CD4-positive, alpha-beta T cell treated with Interleukin-12 subunit alpha and Interleukin-12 subunit beta, for 1 hour (primary cell): ENCODE measurements around the gene TUBB2B.
"Not testable (repeated sequence)": the region's sequence is repeated elsewhere in the genome, so short reads cannot be mapped to it uniquely, and the experiment has no call there.

ENCODE experiments used
- DNase-seq: peaks from one replicate; pipeline ENCODE4 v3.0.0-alpha.2; 2020

Gene TUBB2B

DNA sequence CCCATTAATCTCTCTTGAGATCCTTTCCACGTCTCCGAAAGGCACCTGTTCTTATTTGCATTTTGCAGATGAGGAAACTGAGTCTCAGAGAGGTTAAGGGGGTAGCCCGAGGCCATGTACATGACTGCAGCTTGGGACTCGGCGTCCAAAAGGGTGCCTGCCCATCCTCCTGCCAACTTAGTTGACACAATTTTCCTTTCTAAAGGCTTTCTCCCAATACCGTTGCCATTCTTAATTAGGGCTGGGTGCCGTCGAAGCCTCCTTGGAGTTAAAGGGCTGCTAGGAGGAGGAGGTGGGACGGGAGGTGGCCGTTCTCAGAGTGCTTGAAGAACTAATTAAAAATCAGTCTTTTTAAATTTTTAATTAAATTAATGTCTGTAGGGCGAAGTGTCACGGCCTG is 30.7 kb upstream of the TUBB2B start:
- DNase-seq = no peak

DNA sequence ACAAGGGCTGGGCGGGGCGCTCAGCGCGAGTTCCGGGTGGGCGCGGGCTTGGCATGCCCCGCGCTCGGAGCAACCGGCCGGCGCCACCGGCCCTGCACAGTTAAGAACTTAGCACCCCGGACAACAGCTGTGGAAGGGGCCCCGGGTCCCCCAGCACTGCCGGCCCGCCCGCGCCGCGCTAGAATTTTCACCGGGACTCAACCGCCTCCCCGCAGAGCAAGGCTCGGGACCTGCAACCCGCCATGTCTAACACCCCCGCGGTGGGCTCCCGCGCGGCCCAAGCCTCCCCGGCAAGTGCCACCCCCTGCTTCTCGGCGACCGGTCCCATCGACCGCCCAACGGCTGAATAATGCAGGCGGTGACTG is 26.1 kb upstream of the TUBB2B start:
- DNase-seq = no peak

DNA sequence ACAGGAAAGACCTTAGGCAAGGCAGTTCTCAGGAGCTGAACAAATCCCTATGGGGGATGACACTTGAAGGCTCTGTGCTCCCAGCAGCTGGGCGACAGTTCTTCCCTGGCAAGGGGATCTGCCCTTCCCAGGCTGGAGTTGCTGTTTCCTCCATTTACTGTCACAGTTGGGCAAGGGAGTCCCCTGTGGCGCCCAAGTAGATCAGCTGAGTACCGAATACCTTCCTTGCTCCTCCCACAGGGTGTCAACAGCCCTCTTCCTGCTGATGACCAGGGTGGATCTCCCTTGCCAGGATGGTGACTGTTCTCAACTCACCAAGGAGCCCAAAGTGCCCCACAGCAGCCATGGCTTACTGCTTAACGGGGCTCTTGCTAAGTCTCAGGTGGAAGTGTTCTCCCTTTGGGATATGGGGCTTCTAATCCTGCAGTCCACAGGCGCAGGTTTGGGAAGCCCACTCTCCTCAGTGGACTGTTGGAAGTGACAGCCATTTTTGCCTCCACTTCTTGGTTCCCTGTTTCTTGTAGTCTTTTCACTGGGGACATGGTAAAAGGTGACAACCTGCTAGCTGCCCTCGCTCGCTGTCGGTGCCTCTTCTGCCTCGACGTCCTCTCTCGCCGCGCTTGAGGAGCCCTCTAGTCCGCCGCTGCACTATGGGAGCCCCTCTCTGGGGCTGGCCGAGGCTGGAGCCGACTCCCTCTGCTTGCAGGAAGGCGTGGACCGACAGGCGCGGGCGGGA is 25.6 kb upstream of the TUBB2B start:
- DNase-seq = no peak

GRCh38 chr6:3252369-3252768 is 24.9 kb upstream of the TUBB2B start:
- no peak for DNase-seq

GRCh38 chr6:3251462-3252314 is 24.2 kb upstream of the TUBB2B start:
- DNase-seq = peak; percentile 85

DNA sequence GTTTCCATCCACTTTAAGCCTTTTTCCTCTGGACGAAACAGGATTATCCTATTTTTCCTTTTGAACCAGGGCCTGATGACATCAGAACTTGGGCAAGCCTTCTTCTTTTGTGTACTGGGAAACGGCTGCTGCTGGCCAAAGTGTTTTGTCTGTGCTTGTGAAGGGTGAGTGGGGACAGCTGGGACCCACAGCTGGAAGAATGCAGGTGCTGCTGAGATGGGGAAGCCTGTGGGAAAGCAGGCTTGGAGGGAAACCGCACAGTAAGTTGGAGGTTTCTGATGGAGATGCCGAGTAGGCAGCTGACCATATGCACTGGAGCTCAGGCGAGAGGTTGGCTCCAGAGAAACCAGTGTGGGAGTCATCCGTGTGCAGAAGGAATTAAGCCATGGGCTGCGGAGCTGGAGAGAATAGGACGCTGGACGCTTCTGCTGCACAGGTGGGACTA is 22.8 kb upstream of the TUBB2B start:
- DNase-seq = no peak

DNA sequence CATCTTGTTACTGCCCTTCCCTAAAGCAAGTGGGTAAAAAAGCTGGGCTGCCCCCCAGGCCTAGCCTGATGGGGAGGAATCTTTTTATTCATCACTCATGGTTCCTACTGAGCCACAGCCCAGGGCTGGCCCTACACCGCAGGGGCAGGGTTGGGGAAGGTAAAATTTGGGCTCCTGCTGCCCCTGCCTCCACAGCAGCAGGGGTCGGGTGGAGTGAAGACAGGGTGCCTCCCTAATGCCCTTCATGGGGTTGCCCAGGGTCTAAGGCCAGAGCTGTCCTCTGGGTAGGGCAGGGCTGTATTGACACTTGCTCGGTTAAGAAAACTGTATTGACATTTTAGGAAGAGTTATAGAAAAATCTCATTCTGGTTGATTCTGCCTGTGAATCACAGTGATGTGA is 22.4 kb upstream of the TUBB2B start:
- DNase-seq = no peak

GRCh38 chr6:3247255-3248146 is 20.0 kb upstream of the TUBB2B start:
- no peak for DNase-seq

DNA sequence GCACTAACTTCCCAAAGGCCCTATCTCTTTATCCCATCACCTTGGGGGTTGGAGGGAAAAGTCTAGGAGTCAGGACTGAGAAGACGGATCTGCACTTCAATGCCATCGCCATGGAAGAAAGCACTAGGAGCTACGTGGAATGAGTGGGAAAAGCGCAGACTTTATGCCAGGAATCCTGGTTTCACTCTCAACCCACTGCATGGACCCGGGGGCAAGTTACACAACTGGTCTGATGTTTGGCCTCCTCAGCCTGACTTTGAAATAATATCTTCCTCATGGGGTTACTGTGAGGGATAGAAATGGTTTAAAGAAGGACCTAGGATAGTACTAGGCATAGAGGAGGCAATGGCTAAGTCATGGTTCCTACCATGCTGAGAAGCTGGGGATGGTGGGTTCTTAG is 17.8 kb upstream of the TUBB2B start:
- DNase-seq = no peak

DNA sequence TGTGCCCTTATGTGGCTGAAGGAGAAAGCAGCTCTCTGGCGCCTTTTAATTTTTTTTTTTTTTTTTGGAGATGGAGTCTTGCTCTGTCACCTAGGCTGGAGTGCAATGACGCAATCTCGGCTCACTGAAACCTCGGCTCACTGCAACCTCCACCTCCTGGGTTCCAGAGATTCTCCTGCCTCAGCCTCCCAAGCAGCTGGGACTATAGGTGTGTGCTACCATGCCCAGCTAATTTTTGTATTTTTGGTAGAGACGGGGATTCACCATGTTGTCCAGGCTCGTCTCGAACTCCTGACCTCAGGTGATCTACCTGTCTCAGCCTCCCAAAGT is 17.3 kb upstream of the TUBB2B start:
- DNase-seq = not testable (repeated sequence)

DNA sequence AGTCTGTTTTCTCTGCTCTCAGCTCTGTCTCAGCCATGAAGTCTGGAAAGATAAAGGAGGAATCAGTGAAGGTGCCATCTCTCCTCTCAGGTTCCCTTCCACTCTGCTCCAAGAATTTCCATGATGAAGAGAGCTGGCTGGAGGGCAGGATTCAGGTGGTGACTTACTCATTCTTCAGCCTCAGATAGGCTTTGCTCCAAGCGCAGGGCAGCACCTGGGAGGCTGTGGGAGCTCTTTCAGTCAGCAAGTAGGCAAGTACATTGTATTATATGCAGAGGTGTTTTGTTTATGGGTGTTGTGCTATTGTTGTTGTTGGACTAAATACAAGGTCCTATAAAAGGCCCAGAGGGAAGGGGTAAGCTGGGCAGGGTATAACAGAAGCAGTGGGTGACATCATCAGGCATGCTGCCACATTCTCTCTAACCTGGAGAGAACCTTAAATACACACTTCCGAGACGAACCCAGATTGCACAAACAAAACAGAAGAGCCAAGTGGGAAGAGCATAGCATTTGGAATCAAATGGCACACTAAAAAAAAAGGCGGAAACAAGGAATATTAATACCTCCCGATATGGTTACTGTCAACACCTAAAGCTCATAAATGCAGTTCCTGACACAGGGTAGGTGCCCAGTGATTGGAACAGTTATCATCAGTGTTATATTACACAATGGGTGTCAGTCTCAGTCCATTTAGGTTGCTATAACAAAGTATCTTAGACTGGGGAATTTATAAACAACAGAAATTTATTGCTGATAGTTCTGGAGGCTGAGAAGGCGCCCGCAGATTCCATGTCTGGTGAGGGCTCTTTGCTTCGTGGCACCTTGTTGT is 16.8 kb upstream of the TUBB2B start:
- no peak for DNase-seq

DNA sequence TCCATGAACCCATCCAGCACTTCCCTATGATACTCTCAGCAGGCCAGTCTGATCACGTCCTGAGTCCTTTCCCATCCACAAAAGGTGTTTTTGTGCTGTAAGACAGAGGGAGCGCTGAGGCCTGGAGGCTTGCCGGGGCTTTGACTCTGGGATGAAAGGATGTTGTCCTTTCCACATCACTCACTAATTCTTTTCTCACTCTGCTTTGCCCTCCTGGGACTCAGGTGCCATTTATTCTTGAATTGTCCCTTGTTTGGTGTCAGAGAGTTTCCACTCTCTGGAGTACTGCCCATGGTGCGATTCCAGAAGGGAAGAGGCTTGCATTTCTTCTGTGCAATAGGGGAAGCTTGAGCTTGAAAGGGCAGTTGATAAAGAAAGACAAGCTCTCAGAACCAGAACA is 15.3 kb upstream of the TUBB2B start:
- DNase-seq = no peak

GRCh38 chr6:3241745-3242144 is 14.3 kb upstream of the TUBB2B start:
- not testable (repeated sequence) for DNase-seq

- DNase-seq = no peak
Measured at GRCh38 chr6:3240595-3240994, 13.1 kb upstream of the TUBB2B start.

GRCh38 chr6:3239110-3239830 is 11.8 kb upstream of the TUBB2B start:
- DNase-seq = no peak

GRCh38 chr6:3237761-3238662 is 10.6 kb upstream of the TUBB2B start:
- no peak for DNase-seq

GRCh38 chr6:3236005-3236404 is 8.6 kb upstream of the TUBB2B start:
- DNase-seq = no peak

DNA sequence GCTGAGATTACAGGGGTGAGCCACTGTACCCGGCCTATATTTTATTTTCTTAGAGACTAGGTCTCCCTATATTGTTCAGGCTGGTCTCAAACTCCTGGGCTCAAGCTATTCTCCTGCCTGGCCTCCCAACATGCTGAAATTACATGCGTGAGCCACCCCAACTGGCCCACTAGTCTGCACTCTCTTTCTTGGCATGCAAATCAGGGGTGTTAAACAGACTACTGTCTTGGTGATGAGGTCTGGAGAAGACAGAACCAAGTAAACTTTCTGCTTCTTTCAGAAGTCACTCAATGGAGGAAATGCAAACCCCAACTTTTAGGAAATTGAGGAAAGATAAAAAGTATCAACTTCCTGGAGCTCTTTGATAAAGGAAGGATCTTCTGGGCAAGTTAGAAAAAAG is 8.0 kb upstream of the TUBB2B start:
- DNase-seq = no peak

GRCh38 chr6:3233904-3234303 is 6.5 kb upstream of the TUBB2B start:
- no peak for DNase-seq

- DNase-seq = no peak
Measured at GRCh38 chr6:3233321-3233720, 5.9 kb upstream of the TUBB2B start.
